ENCODE results near the gene POLR2B.
A peak's percentile ranks its signal among the peaks of the same experiment; 100 is the strongest.
"Not testable (repeated sequence)": the region's sequence is repeated elsewhere in the genome, so short reads cannot be mapped to it uniquely, and the experiment has no call there.

POLR2B gene

DNA sequence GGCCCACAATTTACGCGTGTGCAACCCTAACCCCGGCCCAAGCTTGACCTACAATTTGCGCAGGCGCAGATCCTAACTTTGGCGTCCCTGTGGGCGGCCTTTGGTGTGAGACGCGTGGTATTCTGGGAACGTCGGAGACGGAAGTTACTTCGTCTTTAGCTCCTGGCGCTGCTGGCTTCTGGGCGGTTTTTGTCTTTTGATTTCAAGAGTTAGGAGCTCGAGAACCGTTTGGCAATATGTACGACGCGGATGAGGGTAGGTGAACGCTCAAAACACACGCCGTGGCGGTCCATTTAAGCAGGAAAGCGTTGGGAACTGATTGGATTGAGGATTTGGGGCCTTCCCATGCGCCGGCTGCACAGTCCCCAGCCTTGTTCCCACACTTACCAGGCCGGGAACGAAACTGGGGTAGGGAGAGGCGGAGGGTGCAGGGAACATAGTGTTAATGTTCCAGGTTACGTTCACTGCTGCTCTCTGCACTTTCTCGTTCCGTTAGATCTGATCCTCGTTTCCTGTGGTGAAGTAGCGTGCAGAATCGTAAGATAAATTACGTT, at the start of gene POLR2B:
Gene POLR2B, plus strand, starts transcription at position 147 of the 554 bp plus-strand sequence. Its CDS starts 90 bp downstream, at position 237.
- no peaks in the 10 kb centered on the region for H3K9me3 ChIP-seq (ENCODE audit: low read length)
- H3K27ac ChIP-seq (ENCODE audit: low read depth, low read length) = peak within 1 kb of the TSS; percentile 90
- no peaks in the 10 kb centered on the region for H3K27me3 ChIP-seq (ENCODE audit: control insufficient read depth in 1 of 2, insufficient read depth in 2 of 2, low read length in 2 of 2)
- peak within 1 kb of the TSS; percentile 98 to 99 for H3K4me3 ChIP-seq (ENCODE audit: low read depth in 1 of 2, low read length in 2 of 2)
- H3K36me3 ChIP-seq (ENCODE audit: insufficient read depth, low read length) = peaks cover 4% of the 10 kb centered on the region
- H3K4me1 ChIP-seq (ENCODE audit: insufficient read depth, low read length) = peaks cover 27% of the 10 kb centered on the region
- H3K9ac ChIP-seq (ENCODE audit: low read length) = peak within 1 kb of the TSS; percentile 95

DNA sequence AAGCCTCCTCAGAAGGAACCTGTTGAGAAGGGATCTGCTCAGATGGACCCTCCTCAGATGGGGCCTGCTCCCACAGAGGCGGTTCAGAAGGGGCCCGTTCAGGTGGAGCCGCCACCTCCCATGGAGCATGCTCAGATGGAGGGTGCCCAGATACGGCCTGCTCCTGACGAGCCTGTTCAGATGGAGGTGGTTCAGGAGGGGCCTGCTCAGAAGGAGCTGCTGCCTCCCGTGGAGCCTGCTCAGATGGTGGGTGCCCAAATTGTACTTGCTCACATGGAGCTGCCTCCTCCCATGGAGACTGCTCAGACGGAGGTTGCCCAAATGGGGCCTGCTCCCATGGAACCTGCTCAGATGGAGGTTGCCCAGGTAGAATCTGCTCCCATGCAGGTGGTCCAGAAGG, 48.1 kb upstream of the POLR2B start:
- H3K27me3 ChIP-seq (ENCODE audit: control insufficient read depth in 1 of 2, insufficient read depth in 2 of 2, low read length in 2 of 2) = no peaks in the 10 kb centered on the region
- no peaks in the 10 kb centered on the region for H3K4me1 ChIP-seq (ENCODE audit: insufficient read depth, low read length)
- no peak overlapping the region for H3K4me3 ChIP-seq (ENCODE audit: low read depth in 1 of 2, low read length in 2 of 2)
- no peak overlapping the region for H3K9ac ChIP-seq (ENCODE audit: low read length)
- no peak overlapping the region for H3K27ac ChIP-seq (ENCODE audit: low read depth, low read length)
- peaks cover 16% of the 10 kb centered on the region for H3K36me3 ChIP-seq (ENCODE audit: insufficient read depth, low read length)
- no peaks in the 10 kb centered on the region for H3K9me3 ChIP-seq (ENCODE audit: low read length)

DNA sequence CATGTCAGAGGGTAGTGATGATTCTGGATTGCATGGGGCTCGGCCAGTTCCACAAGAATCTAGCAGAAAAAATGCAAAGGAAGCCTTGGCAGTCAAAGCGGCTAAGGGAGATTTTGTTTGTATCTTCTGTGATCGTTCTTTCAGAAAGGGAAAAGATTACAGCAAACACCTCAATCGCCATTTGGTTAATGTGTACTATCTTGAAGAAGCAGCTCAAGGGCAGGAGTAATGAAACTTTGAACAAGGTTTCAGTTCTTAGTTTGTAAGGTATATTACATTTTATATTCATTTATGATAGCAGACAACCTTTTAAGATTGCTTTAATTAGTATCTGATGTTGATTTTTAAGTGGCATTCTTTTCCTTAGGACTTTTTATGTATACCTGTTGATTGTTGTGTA, 46.8 kb upstream of the POLR2B start:
- H3K9me3 ChIP-seq (ENCODE audit: low read length) = no peaks in the 10 kb centered on the region
- H3K27me3 ChIP-seq (ENCODE audit: control insufficient read depth in 1 of 2, insufficient read depth in 2 of 2, low read length in 2 of 2) = no peaks in the 10 kb centered on the region
- H3K27ac ChIP-seq (ENCODE audit: low read depth, low read length) = no peak overlapping the region
- H3K4me1 ChIP-seq (ENCODE audit: insufficient read depth, low read length) = no peaks in the 10 kb centered on the region
- no peak overlapping the region for H3K9ac ChIP-seq (ENCODE audit: low read length)
- H3K4me3 ChIP-seq (ENCODE audit: low read depth in 1 of 2, low read length in 2 of 2) = no peak overlapping the region
- H3K36me3 ChIP-seq (ENCODE audit: insufficient read depth, low read length) = peaks cover 18% of the 10 kb centered on the region

DNA sequence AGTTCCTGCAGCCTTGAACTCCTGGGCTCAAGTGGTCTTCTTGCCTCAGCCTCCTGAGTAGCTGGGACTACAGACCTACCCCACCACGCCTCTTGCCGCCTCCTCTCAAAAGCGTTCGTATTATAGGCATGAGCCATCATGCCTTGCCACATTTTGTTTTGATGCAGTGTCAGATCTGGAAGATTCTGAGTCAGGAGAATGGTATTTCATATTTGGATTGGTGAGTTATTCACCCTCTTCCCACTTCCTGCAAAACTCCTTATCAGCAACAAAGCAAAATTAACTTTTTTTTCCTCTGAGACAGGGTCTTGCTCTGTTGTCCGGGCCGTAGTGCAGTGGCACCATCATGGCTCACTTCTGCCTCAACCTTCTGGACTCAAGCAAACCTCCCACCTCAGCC, 41.4 kb upstream of the POLR2B start:
- no peak overlapping the region for H3K9ac ChIP-seq (ENCODE audit: low read length)
- no peak overlapping the region for H3K27ac ChIP-seq (ENCODE audit: low read depth, low read length)
- H3K27me3 ChIP-seq (ENCODE audit: control insufficient read depth in 1 of 2, insufficient read depth in 2 of 2, low read length in 2 of 2) = no peaks in the 10 kb centered on the region
- H3K4me1 ChIP-seq (ENCODE audit: insufficient read depth, low read length) = no peaks in the 10 kb centered on the region
- no peak overlapping the region for H3K4me3 ChIP-seq (ENCODE audit: low read depth in 1 of 2, low read length in 2 of 2)
- H3K9me3 ChIP-seq (ENCODE audit: low read length) = no peaks in the 10 kb centered on the region
- H3K36me3 ChIP-seq (ENCODE audit: insufficient read depth, low read length) = peaks cover 10% of the 10 kb centered on the region

DNA sequence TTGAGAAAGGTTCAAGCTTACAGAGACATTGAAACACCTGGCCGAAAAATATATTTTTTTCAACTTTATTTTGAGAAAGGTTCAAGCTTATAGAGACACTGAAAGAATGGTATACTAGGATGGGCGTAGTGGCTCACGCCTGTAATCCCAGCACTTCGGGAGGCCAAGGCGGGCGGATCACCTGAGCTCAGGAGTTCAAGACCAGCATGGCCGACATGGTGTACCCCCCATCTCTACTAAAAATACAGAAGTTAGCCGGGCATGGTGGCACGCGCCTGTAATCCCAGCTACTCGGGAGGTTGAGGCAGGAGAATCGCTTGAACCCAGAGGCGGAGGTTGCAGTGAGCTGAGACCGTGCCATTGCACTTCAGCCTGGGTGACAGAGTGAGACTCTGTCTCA, 38.9 kb upstream of the POLR2B start:
- not testable (repeated sequence) for H3K9ac ChIP-seq (ENCODE audit: low read length); H3K4me3 ChIP-seq (ENCODE audit: low read depth in 1 of 2, low read length in 2 of 2); H3K4me1 ChIP-seq (ENCODE audit: insufficient read depth, low read length); H3K27ac ChIP-seq (ENCODE audit: low read depth, low read length); H3K27me3 ChIP-seq (ENCODE audit: control insufficient read depth in 1 of 2, insufficient read depth in 2 of 2, low read length in 2 of 2); H3K36me3 ChIP-seq (ENCODE audit: insufficient read depth, low read length); H3K9me3 ChIP-seq (ENCODE audit: low read length)

DNA sequence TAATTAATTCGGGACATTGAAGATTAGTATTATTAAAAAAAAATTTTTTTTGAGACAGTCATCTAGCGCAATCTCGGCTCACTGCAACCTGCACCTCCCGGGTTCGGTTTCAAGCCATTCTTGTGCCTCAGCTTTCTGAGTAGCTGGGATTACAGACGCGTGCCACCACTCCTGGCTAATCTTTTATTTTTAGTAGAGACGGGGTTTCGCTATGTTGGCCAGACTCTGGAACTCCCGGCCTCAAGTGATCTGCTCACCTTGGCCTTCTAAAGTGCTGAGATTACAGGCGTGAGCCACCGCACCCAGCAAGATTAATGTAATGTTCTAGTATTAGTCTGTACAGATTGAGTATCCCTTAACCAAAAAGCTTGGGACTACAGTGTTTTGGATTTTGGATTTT, 38.3 kb upstream of the POLR2B start:
- Histone ChIP-seq H3K9me3 (ENCODE audit: low read length) (no peaks in the 10 kb centered on the region), H3K36me3 (ENCODE audit: insufficient read depth, low read length) (peaks cover 10% of the 10 kb centered on the region), H3K9ac (ENCODE audit: low read length) (no peak overlapping the region)

DNA sequence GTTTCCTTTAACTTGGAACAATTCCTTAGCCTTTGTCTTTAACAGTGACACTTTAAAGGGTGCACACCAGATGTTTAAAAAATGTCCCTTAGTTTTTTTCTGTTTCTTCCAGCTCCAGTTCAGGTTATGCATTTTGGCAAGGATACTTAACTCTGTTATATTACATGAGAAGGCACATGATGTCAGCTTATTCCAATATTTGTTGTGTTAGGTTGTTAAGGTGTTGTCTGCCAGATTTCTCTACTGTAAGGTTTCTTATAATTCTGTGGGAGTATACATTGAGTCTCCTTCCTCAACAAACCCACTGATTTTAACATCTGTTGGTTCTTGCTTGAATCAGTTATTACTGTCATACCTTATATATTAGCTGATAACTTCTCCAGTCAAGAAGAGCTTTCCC, 37.7 kb upstream of the POLR2B start:
- no peaks in the 10 kb centered on the region for H3K4me1 ChIP-seq (ENCODE audit: insufficient read depth, low read length)

More for the DNA sequence above, 38.3 kb upstream of the POLR2B start:
- H3K4me3 ChIP-seq (ENCODE audit: low read depth in 1 of 2, low read length in 2 of 2) = no peak overlapping the region
- no peak overlapping the region for H3K27ac ChIP-seq (ENCODE audit: low read depth, low read length)
- H3K4me1 ChIP-seq (ENCODE audit: insufficient read depth, low read length) = no peaks in the 10 kb centered on the region
- no peaks in the 10 kb centered on the region for H3K27me3 ChIP-seq (ENCODE audit: control insufficient read depth in 1 of 2, insufficient read depth in 2 of 2, low read length in 2 of 2)

DNA sequence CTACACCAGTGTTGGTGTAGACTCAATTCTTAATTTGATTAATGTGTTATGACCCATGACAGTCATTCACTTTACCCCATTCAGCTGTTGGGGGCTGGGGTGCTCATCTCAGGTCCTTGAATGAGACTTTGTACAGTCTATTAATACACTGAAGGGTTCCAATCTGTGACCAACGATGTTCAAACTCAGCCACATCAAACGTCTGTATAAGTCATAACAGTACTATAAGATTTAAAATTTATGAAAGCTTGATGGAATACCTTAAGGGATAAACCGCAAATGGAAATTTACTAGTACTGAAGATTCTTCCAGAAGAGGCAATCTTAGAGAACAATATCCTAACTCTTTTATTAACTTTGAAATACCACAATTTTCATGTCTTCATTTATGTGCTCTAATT, 37.3 kb upstream of the POLR2B start:
- Histone ChIP-seq H3K4me3 (ENCODE audit: low read depth in 1 of 2, low read length in 2 of 2) (no peak overlapping the region), H3K27ac (ENCODE audit: low read depth, low read length) (no peak overlapping the region), H3K9ac (ENCODE audit: low read length) (no peak overlapping the region), H3K36me3 (ENCODE audit: insufficient read depth, low read length) (peaks cover 10% of the 10 kb centered on the region), H3K9me3 (ENCODE audit: low read length) (no peaks in the 10 kb centered on the region), H3K4me1 (ENCODE audit: insufficient read depth, low read length) (no peaks in the 10 kb centered on the region), H3K27me3 (ENCODE audit: control insufficient read depth in 1 of 2, insufficient read depth in 2 of 2, low read length in 2 of 2) (no peaks in the 10 kb centered on the region)

More for the DNA sequence above, 37.7 kb upstream of the POLR2B start:
- no peaks in the 10 kb centered on the region for H3K9me3 ChIP-seq (ENCODE audit: low read length)
- H3K9ac ChIP-seq (ENCODE audit: low read length) = no peak overlapping the region
- H3K27ac ChIP-seq (ENCODE audit: low read depth, low read length) = no peak overlapping the region
- H3K36me3 ChIP-seq (ENCODE audit: insufficient read depth, low read length) = peaks cover 10% of the 10 kb centered on the region
- H3K27me3 ChIP-seq (ENCODE audit: control insufficient read depth in 1 of 2, insufficient read depth in 2 of 2, low read length in 2 of 2) = no peaks in the 10 kb centered on the region
- no peak overlapping the region for H3K4me3 ChIP-seq (ENCODE audit: low read depth in 1 of 2, low read length in 2 of 2)

DNA sequence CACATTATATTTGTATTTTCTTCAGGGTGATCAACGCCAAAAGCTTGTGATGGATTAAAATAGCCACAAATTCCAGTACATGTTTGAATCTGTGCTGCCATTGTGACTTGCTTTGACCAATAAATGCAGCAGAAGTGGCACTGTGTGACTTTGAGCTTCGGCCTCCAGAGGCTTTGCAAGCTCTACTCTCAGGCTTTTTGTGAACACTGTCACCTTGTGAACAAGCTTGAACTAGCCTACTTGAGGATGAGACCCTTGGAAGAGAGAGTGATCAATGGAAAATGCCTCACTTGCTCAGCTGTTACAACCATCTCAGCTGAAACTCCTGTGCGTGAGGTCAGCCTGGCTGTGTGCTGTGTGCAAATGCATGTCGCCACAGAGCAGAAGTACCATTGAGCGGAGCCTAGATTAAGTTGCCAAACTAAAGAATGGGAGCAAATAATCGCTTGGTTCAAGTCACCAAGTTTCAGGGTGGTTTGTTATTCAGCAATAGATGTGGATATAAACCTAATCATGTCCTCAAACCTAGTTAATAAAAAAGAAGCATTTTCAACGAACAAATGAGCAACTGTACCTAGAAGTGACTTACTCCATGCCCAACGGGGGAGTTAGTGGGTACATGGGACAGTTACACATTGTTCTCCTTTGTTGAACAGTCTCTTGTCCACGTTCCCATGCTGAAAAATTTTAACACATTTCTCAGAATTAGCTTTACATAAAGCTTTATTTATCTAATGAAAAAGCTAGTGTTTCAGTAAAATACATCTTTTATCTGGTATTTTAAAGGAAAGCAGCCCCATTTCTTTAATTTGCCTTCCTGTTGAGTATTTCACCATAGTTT, 24.8 kb upstream of the POLR2B start:
- no peak overlapping the region for H3K9ac ChIP-seq (ENCODE audit: low read length)
- no peak overlapping the region for H3K27ac ChIP-seq (ENCODE audit: low read depth, low read length)
- no peaks in the 10 kb centered on the region for H3K9me3 ChIP-seq (ENCODE audit: low read length)
- H3K4me1 ChIP-seq (ENCODE audit: insufficient read depth, low read length) = no peaks in the 10 kb centered on the region
- H3K36me3 ChIP-seq (ENCODE audit: insufficient read depth, low read length) = no peaks in the 10 kb centered on the region
- H3K4me3 ChIP-seq (ENCODE audit: low read depth in 1 of 2, low read length in 2 of 2) = no peak overlapping the region
- no peaks in the 10 kb centered on the region for H3K27me3 ChIP-seq (ENCODE audit: control insufficient read depth in 1 of 2, insufficient read depth in 2 of 2, low read length in 2 of 2)

DNA sequence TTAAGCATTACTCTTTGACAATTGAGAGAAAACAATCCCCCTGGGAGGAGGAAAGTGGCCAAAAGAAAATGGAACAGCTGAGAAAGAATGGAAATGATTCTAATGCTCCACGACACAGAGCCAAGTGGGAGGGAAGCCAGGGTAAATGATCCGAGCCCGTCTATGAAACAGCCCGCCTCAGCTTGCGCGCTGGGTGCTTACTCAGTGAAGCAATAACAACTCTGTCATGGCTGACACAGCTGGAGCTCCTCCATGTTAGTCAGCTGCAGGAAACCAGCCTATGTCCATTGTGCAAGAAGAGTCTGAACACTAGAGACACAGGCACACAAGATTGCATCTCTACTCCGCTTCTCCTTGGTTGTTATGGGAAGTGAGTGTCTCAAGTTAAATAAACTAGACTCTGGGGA, 20.6 kb upstream of the POLR2B start:
- peaks cover under 1% of the 10 kb centered on the region for H3K36me3 ChIP-seq (ENCODE audit: insufficient read depth, low read length)
- H3K27ac ChIP-seq (ENCODE audit: low read depth, low read length) = no peak overlapping the region
- no peak overlapping the region for H3K9ac ChIP-seq (ENCODE audit: low read length)
- H3K4me1 ChIP-seq (ENCODE audit: insufficient read depth, low read length) = no peaks in the 10 kb centered on the region
- H3K27me3 ChIP-seq (ENCODE audit: control insufficient read depth in 1 of 2, insufficient read depth in 2 of 2, low read length in 2 of 2) = no peaks in the 10 kb centered on the region
- no peaks in the 10 kb centered on the region for H3K9me3 ChIP-seq (ENCODE audit: low read length)
- no peak overlapping the region for H3K4me3 ChIP-seq (ENCODE audit: low read depth in 1 of 2, low read length in 2 of 2)

DNA sequence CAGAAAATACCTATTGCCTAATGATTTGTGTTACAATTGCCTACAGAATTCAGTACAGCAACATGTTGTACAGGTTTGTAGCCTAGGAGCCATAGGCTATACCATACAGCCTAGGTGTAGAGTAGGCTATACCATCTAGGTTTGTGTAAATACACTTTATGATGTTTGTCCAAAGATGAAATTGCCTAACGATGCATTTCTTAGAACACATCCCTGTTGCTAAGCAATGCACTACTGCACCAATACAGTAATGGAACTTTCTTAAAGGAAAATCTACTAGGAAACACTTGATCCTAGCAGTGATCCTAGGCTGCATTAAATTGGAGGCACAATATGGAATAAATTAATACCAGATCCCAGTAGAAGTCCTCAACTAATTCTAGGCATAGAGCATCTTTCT, 19.6 kb upstream of the POLR2B start:
- no peak overlapping the region for H3K9ac ChIP-seq (ENCODE audit: low read length)
- H3K27me3 ChIP-seq (ENCODE audit: control insufficient read depth in 1 of 2, insufficient read depth in 2 of 2, low read length in 2 of 2) = no peaks in the 10 kb centered on the region
- no peaks in the 10 kb centered on the region for H3K4me1 ChIP-seq (ENCODE audit: insufficient read depth, low read length)
- H3K4me3 ChIP-seq (ENCODE audit: low read depth in 1 of 2, low read length in 2 of 2) = no peak overlapping the region
- H3K27ac ChIP-seq (ENCODE audit: low read depth, low read length) = no peak overlapping the region
- H3K9me3 ChIP-seq (ENCODE audit: low read length) = no peaks in the 10 kb centered on the region
- peaks cover 10% of the 10 kb centered on the region for H3K36me3 ChIP-seq (ENCODE audit: insufficient read depth, low read length)

DNA sequence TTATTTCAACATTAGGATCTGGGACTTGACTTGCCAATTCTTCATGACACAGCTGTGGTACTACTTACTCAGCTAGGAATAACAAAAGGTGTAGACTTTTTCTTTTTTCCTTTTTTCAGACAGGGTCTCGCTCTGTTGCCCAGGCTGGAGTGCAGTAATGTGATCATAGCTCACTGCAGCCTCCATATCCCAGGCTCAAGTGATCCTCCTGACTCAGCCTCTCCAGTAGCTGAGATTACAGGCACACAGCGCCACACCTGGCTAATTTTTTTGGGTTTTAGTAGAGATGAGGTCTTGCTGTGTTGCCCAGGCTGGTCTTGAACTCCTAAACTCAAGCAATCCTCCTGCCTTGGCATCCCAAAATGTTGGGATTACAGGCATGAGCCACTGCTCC, 17.6 kb upstream of the POLR2B start:
- Histone ChIP-seq H3K9me3 (ENCODE audit: low read length) (no peaks in the 10 kb centered on the region), H3K27ac (ENCODE audit: low read depth, low read length) (no peak overlapping the region), H3K36me3 (ENCODE audit: insufficient read depth, low read length) (peaks cover 21% of the 10 kb centered on the region), H3K4me3 (ENCODE audit: low read depth in 1 of 2, low read length in 2 of 2) (no peak overlapping the region), H3K9ac (ENCODE audit: low read length) (no peak overlapping the region), H3K27me3 (ENCODE audit: control insufficient read depth in 1 of 2, insufficient read depth in 2 of 2, low read length in 2 of 2) (no peaks in the 10 kb centered on the region), H3K4me1 (ENCODE audit: insufficient read depth, low read length) (no peaks in the 10 kb centered on the region)
